HG03045 (cell line): ENCODE measurements around the gene PARD3.

Experiments
- ATAC-seq: cut with Tn5 transposase; IDR thresholded peaks from one replicate; pipeline ENCODE4 v1.9.1; 2021; ENCODE audit warnings: mild to moderate bottlenecking, moderate library complexity; ENCODE audit not compliant: unreplicated experiment

The PARD3 gene

GRCh38 chr10:34244756-34245484 lies 570.2 kb downstream of the PARD3 start:
- no peak for ATAC-seq

- ATAC-seq: no peak
These were observed 573.7 kb downstream of the PARD3 start for GRCh38 chr10:34241226-34242000.

- no peak for ATAC-seq
These were observed 575.1 kb downstream of the PARD3 start for GRCh38 chr10:34240039-34240438.

GRCh38 chr10:34237898-34238455 lies 577.1 kb downstream of the PARD3 start:
- no peak for ATAC-seq

- no peak for ATAC-seq
These were observed 578.2 kb downstream of the PARD3 start for GRCh38 chr10:34236931-34237330.

GRCh38 chr10:34235164-34235832 lies 579.8 kb downstream of the PARD3 start:
- no peak for ATAC-seq

GRCh38 chr10:34232481-34232880 lies 582.6 kb downstream of the PARD3 start:
- no peak for ATAC-seq

- no peak for ATAC-seq
These were observed 583.5 kb downstream of the PARD3 start for GRCh38 chr10:34231441-34232180.

- no peak for ATAC-seq
These were observed 585.2 kb downstream of the PARD3 start for GRCh38 chr10:34229917-34230316.

GRCh38 chr10:34228066-34228465 lies 587.0 kb downstream of the PARD3 start:
- ATAC-seq: no peak

- ATAC-seq: no peak
These were observed 590.5 kb downstream of the PARD3 start for GRCh38 chr10:34224639-34225038.

GRCh38 chr10:34223658-34224057 lies 591.4 kb downstream of the PARD3 start:
- ATAC-seq: no peak

- no peak for ATAC-seq
These were observed 592.7 kb downstream of the PARD3 start for GRCh38 chr10:34222359-34222758.

GRCh38 chr10:34219753-34220548 lies 595.1 kb downstream of the PARD3 start:
- ATAC-seq: no peak

GRCh38 chr10:34217524-34217923 lies 597.6 kb downstream of the PARD3 start:
- no peak for ATAC-seq

- no peak for ATAC-seq
These were observed 598.6 kb downstream of the PARD3 start for GRCh38 chr10:34216348-34216945.

GRCh38 chr10:34213805-34214197 lies 601.3 kb downstream of the PARD3 start:
- ATAC-seq: no peak

- ATAC-seq: no peak
These were observed 601.8 kb downstream of the PARD3 start for GRCh38 chr10:34213193-34213804.

GRCh38 chr10:34207343-34207742 lies 607.8 kb downstream of the PARD3 start:
- no peak for ATAC-seq
